Neuron (in vitro differentiated cells): ENCODE data around the gene CAMSAP2.

Source experiments
- H2AFZ ChIP-seq: one replicate; pipeline ENCODE4 v1.6.1; 2013; ENCODE audit warnings: low read depth, mild to moderate bottlenecking, inconsistent platforms, low read length, moderate library complexity
- H3K27me3 ChIP-seq: one replicate; pipeline ENCODE4 v1.6.1; 2013; ENCODE audit warnings: low read length; ENCODE audit not compliant: insufficient read depth
- H3K36me3 ChIP-seq: one replicate; pipeline ENCODE4 v1.6.1; 2013; ENCODE audit warnings: low read length; ENCODE audit not compliant: insufficient read depth
- H3K4me1 ChIP-seq: one replicate; pipeline ENCODE4 v1.6.1; 2013; ENCODE audit warnings: low read length; ENCODE audit not compliant: insufficient read depth
- H3K4me3 ChIP-seq: 2 replicates; pipeline ENCODE4 v1.5.1; 2013; ENCODE audit warnings: mild to moderate bottlenecking, low read length, moderate library complexity
- H3K9me3 ChIP-seq: one replicate; pipeline ENCODE4 v1.6.1; 2013; ENCODE audit warnings: low read length

CAMSAP2 gene

GRCh38 chr1:200850554-200850953 lies 111.9 kb downstream of the CAMSAP2 start:
- Histone ChIP-seq H3K9me3 (peaks cover 9% of the 10 kb centered on the region), H3K4me3 (no peak overlapping the region), H2AFZ (no peak overlapping the region), H3K36me3 (peaks cover 72% of the 10 kb centered on the region), H3K27me3 (no peaks in the 10 kb centered on the region), H3K4me1 (peaks cover 17% of the 10 kb centered on the region)

GRCh38 chr1:200856716-200857357 lies 118.1 kb downstream of the CAMSAP2 start:
- no peaks in the 10 kb centered on the region for H3K9me3 ChIP-seq
- no peak overlapping the region for H3K4me3 ChIP-seq
- no peaks in the 10 kb centered on the region for H3K4me1 ChIP-seq
- H3K27me3 ChIP-seq, result no peaks in the 10 kb centered on the region
- peaks cover 62% of the 10 kb centered on the region for H3K36me3 ChIP-seq
- no peak overlapping the region for H2AFZ ChIP-seq

- no peaks in the 10 kb centered on the region for H3K9me3 ChIP-seq
- H3K4me1 ChIP-seq, result no peaks in the 10 kb centered on the region
- peaks cover 65% of the 10 kb centered on the region for H3K36me3 ChIP-seq
- H2AFZ ChIP-seq, result no peak overlapping the region
- H3K27me3 ChIP-seq, result no peaks in the 10 kb centered on the region
- no peak overlapping the region for H3K4me3 ChIP-seq
Observed at GRCh38 chr1:200857804-200858203, 119.1 kb downstream of the CAMSAP2 start.

- Histone ChIP-seq H3K36me3 (peaks cover 40% of the 10 kb centered on the region), H2AFZ (no peak overlapping the region), H3K4me1 (no peaks in the 10 kb centered on the region), H3K9me3 (no peaks in the 10 kb centered on the region), H3K4me3 (no peak overlapping the region), H3K27me3 (no peaks in the 10 kb centered on the region)
Observed at GRCh38 chr1:200861937-200862647, 123.4 kb downstream of the CAMSAP2 start.

GRCh38 chr1:200862713-200863415 lies 124.2 kb downstream of the CAMSAP2 start:
- Histone ChIP-seq H2AFZ (no peak overlapping the region), H3K4me3 (no peak overlapping the region), H3K9me3 (no peaks in the 10 kb centered on the region), H3K27me3 (no peaks in the 10 kb centered on the region), H3K36me3 (peaks cover 33% of the 10 kb centered on the region), H3K4me1 (no peaks in the 10 kb centered on the region)

- H3K4me1 ChIP-seq, result no peaks in the 10 kb centered on the region
- H2AFZ ChIP-seq, result no peak overlapping the region
- no peaks in the 10 kb centered on the region for H3K9me3 ChIP-seq
- no peak overlapping the region for H3K4me3 ChIP-seq
- H3K27me3 ChIP-seq, result no peaks in the 10 kb centered on the region
- H3K36me3 ChIP-seq, result peaks cover 19% of the 10 kb centered on the region
Observed at GRCh38 chr1:200866116-200866515, 127.4 kb downstream of the CAMSAP2 start.

- Histone ChIP-seq H3K36me3 (peaks cover 19% of the 10 kb centered on the region), H3K4me3 (no peak overlapping the region), H3K27me3 (no peaks in the 10 kb centered on the region), H2AFZ (no peak overlapping the region), H3K4me1 (no peaks in the 10 kb centered on the region), H3K9me3 (no peaks in the 10 kb centered on the region)
Observed at GRCh38 chr1:200866521-200866920, 127.8 kb downstream of the CAMSAP2 start.

- Histone ChIP-seq H3K4me3 (no peak overlapping the region), H2AFZ (no peak overlapping the region), H3K27me3 (no peaks in the 10 kb centered on the region), H3K36me3 (peaks cover 16% of the 10 kb centered on the region), H3K4me1 (no peaks in the 10 kb centered on the region), H3K9me3 (no peaks in the 10 kb centered on the region)
Observed at GRCh38 chr1:200867018-200867811, 128.5 kb downstream of the CAMSAP2 start.

- no peak overlapping the region for H3K4me3 ChIP-seq
- no peaks in the 10 kb centered on the region for H3K36me3 ChIP-seq
- H3K9me3 ChIP-seq, result no peaks in the 10 kb centered on the region
- H3K4me1 ChIP-seq, result no peaks in the 10 kb centered on the region
- H2AFZ ChIP-seq, result no peak overlapping the region
- no peaks in the 10 kb centered on the region for H3K27me3 ChIP-seq
Observed at GRCh38 chr1:200869376-200869752, 130.7 kb downstream of the CAMSAP2 start.

- no peak overlapping the region for H3K4me3 ChIP-seq
- H3K9me3 ChIP-seq, result no peaks in the 10 kb centered on the region
- no peak overlapping the region for H2AFZ ChIP-seq
- no peaks in the 10 kb centered on the region for H3K36me3 ChIP-seq
- H3K4me1 ChIP-seq, result no peaks in the 10 kb centered on the region
- no peaks in the 10 kb centered on the region for H3K27me3 ChIP-seq
Observed at GRCh38 chr1:200869753-200870391, 131.2 kb downstream of the CAMSAP2 start.

- Histone ChIP-seq H3K27me3 (no peaks in the 10 kb centered on the region), H3K9me3 (no peaks in the 10 kb centered on the region), H3K4me1 (no peaks in the 10 kb centered on the region), H3K4me3 (no peak within 1 kb of the TSS), H2AFZ (no peak within 1 kb of the TSS), H3K36me3 (no peaks in the 10 kb centered on the region)
Observed at GRCh38 chr1:200872446-200873115, 133.9 kb downstream of the CAMSAP2 start, which contains the start of gene GPR25. Gene GPR25 (plus strand): TSS chr1:200872981. CDS start chr1:200873038, 57 bp downstream.

- H3K4me3 ChIP-seq, result no peak overlapping the region
- no peak overlapping the region for H2AFZ ChIP-seq
- H3K27me3 ChIP-seq, result no peaks in the 10 kb centered on the region
- no peaks in the 10 kb centered on the region for H3K36me3 ChIP-seq
- H3K9me3 ChIP-seq, result no peaks in the 10 kb centered on the region
- H3K4me1 ChIP-seq, result no peaks in the 10 kb centered on the region
Observed at GRCh38 chr1:200873116-200873670, 134.5 kb downstream of the CAMSAP2 start.
